ENCODE measurements around the gene PPM1K.
A peak's percentile ranks its signal among the peaks of the same experiment; 100 is the strongest.
"Not testable (repeated sequence)": the region's sequence is repeated elsewhere in the genome, so short reads cannot be mapped to it uniquely, and the experiment has no call there.

PPM1K gene

DNA sequence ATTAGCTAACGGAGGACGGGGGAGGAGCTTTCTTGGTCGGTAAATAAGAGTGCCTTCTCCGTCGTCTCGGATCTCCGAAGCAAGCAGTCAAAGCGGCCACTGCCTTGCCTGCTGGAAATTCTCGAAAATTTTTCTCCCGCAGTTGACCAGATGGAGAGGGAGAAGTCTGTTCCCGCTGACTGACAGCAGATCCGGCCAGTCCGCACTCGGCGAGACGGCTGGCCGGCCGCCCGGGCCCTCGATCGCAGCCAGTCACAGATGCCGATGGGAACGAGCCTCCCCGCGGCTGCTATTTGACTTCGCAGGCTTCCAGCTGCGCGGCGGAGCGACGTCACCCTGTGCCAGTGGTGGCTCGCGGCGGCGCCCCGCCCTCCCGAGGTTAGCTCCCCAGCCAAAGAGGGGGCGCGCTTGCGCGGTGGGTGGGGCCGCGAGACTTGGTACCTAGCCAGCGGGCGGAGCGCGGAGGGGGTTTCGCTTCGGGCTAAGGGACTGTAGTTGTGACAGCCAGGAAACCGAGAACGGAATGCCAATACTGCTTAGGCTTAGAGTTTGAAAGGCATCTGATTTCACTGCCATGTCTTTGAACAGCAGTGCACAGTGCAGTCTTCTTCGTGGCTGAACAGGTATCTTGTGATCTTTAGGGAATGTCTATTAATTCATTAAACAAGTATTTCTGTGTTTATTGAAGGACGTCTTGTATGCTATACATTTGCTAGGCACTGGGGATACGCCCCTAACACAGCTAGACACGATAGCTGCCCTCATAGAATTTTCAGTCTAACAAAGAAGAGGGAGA is at the start of gene PPM1K:
PPM1K (minus strand) TSS at position 123 of the 796 bp plus-strand sequence. CDS start 5,978 bp downstream, outside the sequence.
- peak; percentile 79 for DNase-seq

DNA sequence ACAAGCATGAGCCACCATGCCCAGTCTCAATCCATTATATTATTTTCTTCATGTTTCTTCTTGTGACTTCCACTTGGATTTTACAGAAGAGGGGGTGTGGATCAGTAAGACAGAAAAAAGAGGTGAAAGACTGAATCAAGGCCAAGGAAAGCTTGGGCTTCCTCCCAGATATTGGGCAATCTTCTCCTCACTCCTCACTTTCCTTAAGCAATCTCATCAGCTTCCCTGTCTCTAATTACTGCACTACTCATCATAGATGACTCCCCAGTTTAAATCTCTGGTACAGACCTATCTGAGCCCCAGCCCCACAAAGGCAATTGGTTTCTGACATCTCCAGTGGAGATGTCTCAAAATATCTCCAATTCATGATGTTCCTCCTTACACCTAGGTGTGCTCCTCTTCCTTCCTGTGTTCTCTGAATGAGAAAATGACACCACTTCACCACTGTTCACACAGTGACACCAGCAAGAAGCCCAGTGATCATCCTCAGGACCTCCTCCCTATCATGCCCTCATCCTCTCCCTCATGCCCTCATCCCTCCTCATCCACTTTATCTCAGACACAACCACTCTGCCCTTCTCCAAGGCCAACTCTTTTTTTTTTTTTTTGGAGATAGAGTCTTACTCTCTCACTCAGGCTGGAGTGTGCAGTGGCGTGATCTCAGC is 49.5 kb upstream of the PPM1K start:
- DNase-seq = no peak

DNA sequence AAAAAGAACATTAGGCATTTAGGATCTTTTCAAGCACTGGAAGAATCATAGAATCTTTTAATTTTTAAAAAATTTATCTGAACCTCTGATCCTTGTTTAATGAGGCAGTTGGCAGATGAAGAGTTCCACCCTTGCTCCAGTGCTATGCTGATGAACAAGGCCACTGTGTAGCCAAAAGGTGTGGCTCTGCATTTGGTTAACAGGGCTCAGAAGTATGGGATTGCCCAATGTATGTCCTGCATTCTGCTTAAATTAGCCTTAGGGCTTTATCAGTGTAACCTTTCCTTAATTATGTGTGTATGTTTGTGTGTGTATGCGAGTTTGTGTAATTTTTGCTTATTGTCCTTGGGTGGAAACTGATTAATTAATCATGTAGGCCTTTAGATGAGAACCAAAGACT is 43.3 kb upstream of the PPM1K start:
- no peak for DNase-seq

DNA sequence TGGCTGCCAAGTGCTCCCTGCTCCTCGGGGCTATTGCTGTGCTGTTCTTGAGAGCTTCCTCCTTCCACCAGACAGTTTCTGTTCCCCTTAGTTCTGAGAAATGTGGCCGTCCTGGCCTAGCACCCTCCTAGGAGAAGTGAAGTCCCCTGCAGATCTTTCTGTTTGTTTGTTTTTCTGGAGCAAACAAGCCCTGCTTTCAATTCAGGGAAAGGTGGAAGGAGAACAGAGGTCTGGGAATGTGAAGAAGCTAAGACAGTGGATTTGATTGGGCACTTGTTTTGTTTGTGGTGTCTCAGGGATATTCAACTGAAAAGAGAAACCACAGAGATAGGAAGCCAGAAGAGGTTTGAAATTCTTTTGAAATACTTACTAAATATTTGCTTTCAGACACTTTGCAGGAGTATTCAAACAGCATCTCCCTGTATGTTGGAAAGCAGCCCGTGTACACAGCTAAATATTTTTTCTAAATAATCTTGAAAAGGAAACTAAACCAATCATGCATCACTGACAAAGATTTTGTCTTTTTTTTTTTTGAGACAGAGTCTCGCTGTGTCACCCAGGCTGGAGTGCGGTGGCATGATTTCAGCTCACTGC is 36.5 kb upstream of the PPM1K start:
- no peak for DNase-seq

DNA sequence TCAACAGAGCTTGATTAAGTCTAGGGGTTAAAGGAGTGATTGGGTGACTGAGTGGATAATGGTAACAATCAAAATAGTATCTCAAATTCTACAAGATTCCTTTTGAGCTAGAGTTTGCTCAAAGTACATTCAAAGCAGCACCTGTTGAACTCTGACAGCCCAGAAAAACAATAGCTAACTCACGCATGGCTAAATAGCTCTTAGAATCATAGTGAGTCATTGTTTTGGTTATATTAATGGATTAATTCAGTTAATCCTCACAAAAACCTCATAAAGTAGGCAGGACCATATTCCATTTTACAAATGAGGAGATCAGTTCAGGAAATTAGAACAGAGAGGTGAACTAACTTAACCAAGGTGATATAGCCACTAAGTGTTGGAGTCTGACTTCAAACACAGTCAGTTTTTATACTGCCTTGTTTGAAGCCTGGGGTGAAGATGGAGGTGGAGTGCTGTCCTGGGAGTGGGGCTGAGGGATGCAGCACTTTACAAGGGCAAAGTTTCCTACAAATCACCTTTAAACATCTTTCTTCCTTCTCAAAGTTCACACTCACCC is 35.9 kb upstream of the PPM1K start:
- no peak for DNase-seq

DNA sequence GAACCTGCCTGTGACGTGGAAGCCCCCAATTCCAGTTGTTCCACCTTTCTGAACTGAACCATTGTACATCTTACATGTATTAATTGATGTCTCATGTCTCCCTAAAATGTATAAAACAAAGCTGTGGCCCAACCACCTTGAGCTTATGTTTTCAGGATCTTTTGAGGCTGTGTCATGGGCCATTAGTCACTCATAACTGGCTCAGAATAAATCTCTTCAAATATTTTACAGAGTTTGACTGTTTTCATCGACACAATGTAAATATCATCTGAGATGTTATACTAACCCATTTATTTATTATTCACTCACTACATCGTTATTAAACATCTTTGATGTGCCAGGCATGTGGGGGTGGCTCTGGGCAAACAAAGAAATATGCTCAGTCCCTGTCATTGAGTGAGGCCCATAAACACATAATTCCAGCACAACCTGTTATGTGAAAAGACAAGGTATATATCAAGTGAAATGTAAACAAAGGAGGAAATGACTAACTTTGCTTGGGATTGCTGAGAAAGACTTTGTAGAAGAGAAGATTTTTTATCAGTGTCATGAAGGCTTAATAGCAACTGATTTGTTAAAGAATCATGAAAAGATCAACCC is 34.5 kb upstream of the PPM1K start:
- no peak for DNase-seq

DNA sequence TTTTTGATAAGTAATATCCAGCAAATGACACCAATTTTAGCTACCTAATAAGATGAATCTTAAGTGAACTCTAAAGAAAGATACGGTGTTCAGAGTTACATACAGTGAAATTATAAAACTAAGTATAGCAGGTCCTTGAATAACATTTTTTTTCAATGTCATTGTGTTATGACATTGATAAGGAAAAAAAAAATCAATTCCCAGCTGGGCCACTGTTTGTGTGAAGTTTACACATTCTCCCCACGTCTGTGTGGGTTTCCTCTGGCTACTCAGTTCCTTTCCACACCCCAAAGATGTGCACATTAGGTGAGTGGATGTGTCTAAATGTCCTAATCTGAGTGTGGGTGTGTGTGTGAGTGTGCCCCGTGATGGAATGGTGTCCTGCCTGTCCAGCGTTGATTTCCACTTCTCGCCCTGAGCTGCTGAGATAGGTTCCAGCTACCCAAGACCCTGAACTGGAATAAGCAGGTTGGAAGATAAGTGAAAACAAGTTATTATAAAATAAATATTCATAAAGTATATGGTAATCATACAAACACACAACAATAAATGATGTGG is 31.2 kb upstream of the PPM1K start:
- DNase-seq = no peak

DNA sequence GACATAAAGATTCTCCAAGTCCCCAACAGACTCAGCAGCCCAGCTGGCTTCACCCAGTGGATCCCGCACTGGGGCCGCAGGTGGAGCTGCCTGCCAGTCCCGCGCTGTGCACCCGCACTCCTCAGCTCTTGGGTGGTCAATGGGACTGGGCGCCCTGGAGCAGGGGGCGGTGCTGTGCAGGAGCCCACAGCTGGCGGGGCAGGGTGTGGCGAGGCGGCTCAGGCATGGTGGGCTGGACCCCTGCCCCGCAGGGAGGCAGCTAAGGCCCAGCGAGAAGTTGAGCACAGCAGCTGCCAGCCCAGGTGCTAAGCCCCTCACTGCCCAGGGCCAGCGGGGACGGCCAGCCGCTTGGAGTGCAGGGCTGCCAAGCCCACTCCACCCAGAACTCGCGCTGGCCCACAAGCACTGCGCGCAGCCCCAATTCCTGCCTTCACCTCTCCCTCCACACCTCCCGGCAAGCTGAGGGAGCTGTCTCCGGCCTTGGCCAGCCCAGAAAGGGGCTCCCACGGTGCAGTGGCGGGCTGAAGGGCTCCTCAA is 28.8 kb upstream of the PPM1K start:
- DNase-seq = not testable (repeated sequence)

DNA sequence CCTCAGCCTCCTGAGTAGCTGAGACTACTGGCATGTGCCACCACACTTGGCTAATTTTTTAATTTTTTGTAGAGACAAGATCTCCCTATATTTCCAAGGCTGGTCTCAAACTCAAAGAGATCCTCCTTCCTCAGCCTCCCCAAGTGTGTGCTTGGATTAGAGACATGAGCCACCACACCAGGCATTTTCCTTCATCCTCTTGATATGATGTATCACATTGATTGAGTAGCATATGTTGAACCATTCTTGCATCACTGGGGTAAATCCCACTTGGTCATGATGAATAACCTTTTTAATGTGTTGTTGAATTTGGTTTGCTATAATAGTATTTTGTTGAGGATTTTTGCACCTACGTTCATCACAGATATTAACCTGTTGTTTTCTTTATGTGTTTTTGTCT is 24.2 kb upstream of the PPM1K start:
- DNase-seq = no peak

DNA sequence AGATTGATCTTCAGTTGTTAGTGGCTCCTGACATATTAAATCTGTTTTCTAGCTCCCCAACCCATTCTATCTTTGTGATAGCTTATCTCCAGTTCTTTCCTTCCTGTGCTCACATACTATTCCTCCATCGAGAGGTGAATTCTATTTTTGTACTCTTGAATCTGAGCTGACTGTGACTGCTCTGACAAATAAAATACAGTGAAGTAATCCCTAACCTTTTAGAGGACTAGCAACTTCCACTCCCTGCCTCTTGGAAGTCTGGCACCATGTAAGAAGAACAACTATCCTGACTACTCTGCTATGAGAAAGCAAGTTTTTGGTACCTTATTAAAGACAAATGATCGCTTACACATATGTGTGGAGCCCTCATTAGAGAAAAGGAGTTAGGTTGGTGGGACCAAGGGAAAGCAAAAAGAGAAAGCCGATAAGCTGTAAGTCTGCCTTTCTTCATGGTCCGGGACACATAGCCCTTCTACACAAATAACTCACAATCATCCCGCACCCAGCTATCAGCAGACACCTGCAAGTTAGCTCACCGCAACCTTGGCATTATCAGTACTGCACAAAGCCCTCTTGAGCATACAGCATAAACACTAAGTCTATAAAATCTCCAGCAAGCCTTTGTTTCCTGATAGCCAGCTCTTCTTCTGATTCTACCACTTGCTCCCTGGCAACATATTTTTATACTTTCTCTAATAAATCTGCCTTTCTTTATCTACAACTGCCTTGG is 13.5 kb upstream of the PPM1K start:
- DNase-seq = no peak

DNA sequence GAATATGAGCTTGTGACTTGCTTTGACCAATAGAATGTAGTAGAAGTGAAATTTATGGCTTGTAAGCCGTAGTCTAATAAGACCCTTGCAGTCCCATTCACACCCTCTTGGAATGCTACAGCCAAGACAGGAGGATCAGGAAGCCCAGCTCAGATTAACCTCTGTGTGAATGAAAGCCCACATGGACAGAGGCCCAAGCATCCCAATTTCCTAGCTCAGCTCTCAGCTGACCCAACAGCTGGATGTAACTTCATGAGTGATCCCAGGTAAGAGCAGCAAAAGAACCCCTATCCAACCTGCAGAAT is 12.8 kb upstream of the PPM1K start:
- DNase-seq = no peak

DNA sequence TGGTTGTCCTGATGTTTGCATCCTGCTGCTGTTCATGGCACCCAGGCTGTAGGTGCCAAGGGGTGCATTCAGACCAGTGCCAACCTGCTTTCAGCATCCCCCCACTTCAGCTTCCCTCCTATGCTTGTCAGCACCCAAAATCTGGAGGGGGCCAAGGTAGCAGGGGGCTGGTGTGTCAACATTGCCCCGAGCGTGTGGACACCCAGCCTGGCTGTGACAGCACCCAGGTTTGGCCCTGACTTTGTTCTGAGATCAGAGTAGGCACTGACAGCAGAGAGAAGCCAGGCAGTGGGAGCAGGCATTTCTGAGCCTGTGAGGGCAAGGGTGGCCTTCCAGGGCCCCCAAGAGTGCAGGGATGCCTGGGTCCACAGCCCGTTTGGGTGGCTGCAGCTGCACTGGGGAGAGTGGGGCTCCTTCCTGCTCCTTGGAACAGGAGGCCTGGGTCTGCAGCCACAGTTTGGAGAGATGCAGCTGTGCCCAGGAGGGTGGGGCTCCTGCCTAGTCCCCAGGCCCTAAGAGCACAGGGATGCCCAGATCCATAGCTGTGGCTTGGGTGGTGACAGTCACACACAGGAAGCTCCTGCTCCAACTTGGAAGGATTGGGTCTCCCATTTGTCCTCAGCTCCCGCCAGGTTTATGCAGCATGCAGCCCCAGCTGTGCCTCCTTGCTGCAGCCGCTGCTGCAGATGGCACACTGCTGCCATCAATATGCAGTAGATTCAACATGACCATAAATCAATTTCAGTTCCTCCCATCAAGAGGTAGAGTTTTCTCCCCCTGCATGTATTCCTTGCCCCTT is 12.3 kb upstream of the PPM1K start:
- no peak for DNase-seq

DNA sequence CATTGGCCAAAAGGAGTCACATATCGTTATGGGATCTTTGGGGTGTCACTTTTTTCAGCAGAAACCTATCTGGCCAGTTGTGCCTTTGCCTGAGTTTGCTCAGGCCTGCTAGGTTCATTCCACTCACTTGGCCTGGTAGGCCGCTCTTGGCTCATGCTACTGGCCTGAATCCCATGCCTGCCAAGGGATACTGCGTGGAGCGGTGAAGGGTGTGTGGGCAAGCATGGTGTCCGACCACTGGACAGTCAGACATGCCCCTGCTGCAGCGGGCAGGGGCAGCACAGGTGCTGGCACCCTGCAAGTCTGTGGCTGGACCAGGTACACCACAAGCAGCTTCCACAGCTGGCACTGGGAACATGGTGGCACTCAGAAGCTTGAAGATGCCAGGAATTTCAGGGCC is 11.3 kb upstream of the PPM1K start:
- DNase-seq = no peak

DNA sequence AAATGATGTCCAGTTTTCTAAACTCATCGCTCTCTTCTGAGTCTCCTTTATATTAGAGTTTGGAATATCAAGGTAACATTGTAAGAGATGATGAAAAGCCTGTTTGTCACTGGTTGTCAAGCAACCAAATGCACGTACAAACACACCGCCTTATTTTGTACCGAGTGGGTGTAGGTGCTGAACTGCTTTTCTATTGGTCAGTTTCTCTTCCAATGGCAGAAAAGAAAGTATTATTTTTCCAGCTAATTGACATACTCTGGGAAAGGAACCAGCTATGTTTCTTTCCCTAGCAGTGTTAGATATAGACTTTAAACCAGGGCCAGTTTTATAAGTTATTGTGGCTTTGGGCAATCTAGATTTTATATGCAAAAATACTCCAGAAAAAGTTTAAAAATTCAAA is 6.6 kb upstream of the PPM1K start:
- no peak for DNase-seq

DNA sequence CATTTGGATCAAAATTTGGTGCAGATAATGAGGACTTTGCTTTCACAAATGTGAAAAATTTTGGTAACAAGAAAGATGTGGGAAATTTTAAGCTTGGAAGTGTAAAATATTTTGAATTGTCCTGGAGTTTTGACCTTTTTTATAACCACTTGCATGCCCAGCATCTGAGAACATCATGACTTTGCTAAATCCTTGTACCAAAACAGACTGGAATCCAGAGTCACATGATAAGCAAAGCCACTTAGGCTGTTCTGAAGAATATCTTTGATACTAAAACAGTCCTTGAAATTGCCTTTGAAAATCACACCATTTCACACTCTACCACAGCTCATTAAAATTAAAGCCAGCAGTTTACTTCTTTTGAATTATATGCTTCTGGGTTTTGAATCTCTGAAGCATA is 2.5 kb upstream of the PPM1K start:
- no peak for DNase-seq

DNA sequence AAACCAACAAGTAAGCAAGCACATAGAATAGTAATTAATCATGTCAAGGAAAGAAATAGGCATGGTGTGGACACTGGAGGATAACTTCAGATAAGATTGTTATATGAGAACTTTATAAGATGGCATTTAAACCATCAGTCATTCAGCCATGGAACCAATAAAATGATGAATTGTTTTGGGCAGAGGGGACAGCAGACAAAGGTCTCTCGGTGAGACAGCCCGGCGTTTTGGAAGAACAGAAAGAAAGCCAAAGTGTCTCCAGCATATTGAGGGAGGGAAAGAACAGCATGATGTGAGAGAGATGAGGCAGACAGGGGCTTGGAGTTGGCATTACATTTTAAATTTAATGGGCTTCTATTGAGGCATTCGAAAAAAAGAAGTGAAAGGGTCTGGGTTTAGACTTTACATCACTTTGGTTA is 883 bp upstream of the PPM1K start:
- no peak for DNase-seq

DNA sequence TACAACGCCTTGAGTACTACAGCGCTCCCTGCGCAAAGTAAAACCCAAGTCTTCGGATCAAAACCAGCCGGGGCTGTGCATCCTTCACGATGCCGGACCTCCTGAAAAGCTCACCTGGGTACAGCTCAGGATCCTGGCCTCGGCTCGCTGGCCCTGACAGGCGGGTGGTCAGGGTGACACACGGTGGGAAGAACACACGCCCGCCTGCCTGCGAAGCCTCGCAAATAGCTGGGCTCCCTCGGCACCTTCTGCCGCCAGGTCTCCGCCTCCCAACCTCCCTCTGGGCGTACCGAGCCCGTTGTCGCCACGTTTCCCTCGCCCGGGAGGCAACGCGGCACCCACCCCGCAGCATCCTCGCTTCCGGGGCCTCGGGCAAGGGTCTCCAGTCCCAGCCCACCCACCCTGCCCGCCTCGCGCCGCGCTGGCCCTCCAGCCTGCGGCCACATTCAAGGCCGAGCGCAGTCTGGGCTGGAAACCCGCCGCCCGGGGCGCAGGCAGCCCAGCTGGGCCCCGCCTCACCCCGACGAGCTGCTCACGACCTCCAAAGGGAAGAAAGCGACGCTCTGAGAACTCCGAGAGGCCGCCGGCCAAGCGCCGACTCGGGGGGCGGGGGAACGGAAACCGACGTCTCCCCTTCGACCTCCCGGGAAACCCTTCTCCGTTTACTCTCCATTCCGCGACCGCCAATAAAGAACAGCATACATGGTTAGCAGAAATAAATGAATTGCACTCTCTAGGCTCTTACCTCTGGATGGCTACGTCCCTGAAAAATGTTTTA is 511 bp downstream of the PPM1K start:
- DNase-seq = peak; percentile 7

DNA sequence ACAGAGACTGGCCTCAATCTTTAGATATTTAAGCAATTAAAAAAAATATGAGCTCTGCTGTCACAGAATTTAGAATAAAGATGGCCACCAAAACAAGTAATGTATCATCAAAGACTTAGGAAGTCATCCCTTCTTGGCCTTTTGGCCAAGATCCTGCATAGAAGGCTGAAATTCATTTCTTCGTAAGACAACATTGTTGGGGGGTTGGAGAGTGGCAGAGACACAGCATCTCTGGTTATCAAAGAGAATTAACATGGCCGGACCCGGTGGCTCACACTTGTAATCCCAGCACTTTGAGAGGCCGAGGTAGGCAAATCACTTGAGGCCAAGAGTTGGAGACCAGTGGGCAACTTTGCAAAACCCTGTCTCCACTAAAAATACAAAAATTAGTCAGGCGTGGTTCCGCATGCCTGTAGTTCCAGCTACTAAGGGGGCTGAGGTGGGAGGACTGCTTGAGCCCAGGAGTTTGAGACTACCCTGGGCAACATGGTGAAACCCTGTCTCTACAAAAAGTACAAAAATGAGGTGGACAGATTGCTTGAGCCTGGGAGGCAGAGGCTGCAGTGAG is 4.0 kb downstream of the PPM1K start:
- no peak for DNase-seq

DNA sequence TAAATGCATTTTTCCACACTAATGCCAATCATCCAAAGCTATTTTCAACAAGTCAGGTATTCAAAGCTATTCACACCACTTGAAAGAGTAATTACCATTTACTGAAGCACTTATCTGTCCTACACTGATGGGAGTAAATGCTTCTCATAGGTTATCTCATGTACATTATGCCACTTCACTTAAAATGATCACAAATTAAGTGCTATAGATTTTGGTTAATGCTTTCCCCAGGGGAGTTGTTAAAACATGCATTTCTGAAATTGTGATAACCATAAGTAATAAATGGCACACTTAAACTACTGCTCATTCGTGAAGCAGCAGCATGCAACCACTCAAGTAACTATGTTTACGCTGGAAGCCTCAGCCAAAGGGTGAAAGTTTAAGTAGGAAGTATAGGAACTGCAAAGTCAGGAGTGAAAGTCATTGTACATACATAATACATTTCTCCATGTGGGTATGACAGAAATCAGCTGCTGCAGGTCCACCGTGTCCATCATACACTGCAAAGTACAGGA is 6.6 kb downstream of the PPM1K start:
- DNase-seq = no peak

All from NK-92 treated with Interleukin-12 subunit alpha and Interleukin-12 subunit beta, amount 100 ng/mL, for 24 hours (cell line).